GM18511 (cell line): ENCODE results near the gene FBLN5.

Experiments used
- ATAC-seq: cut with Tn5 transposase; IDR thresholded peaks from one replicate; pipeline ENCODE4 v1.9.1; 2021; ENCODE audit warnings: mild to moderate bottlenecking, moderate library complexity; ENCODE audit not compliant: unreplicated experiment

FBLN5 gene

GRCh38 chr14:91947475-91948184 lies at the start of gene FBLN5:
FBLN5 (minus strand) TSS chr14:91947694; CDS start chr14:91947229, 465 bp downstream.
- no peak for ATAC-seq

GRCh38 chr14:91996948-91997371 lies 49.5 kb upstream of the FBLN5 start:
- ATAC-seq: no peak

GRCh38 chr14:91987192-91987591 lies 39.7 kb upstream of the FBLN5 start:
- ATAC-seq: no peak

GRCh38 chr14:91985521-91986255 lies 38.2 kb upstream of the FBLN5 start:
- no peak for ATAC-seq

- no peak for ATAC-seq
Measured at GRCh38 chr14:91985008-91985407, 37.5 kb upstream of the FBLN5 start.

GRCh38 chr14:91983588-91983987 lies 36.1 kb upstream of the FBLN5 start:
- ATAC-seq: no peak

- ATAC-seq: no peak
Measured at GRCh38 chr14:91980157-91980556, 32.7 kb upstream of the FBLN5 start.

- no peak for ATAC-seq
Measured at GRCh38 chr14:91977884-91978283, 30.4 kb upstream of the FBLN5 start.

- ATAC-seq: no peak
Measured at GRCh38 chr14:91975763-91976162, 28.3 kb upstream of the FBLN5 start.

- ATAC-seq: no peak
Measured at GRCh38 chr14:91971188-91971778, 23.8 kb upstream of the FBLN5 start.

GRCh38 chr14:91968280-91968679 lies 20.8 kb upstream of the FBLN5 start:
- ATAC-seq: no peak

GRCh38 chr14:91964724-91965123 lies 17.2 kb upstream of the FBLN5 start:
- ATAC-seq: no peak

- no peak for ATAC-seq
Measured at GRCh38 chr14:91964011-91964410, 16.5 kb upstream of the FBLN5 start.

- ATAC-seq: no peak
Measured at GRCh38 chr14:91963465-91963864, 16.0 kb upstream of the FBLN5 start.

- no peak for ATAC-seq
Measured at GRCh38 chr14:91961297-91962220, 14.1 kb upstream of the FBLN5 start.

- no peak for ATAC-seq
Measured at GRCh38 chr14:91957876-91958313, 10.4 kb upstream of the FBLN5 start.

- no peak for ATAC-seq
Measured at GRCh38 chr14:91956616-91957015, 9.1 kb upstream of the FBLN5 start.

- ATAC-seq: no peak
Measured at GRCh38 chr14:91955168-91955567, 7.7 kb upstream of the FBLN5 start.

- ATAC-seq: no peak
Measured at GRCh38 chr14:91953170-91953985, 5.9 kb upstream of the FBLN5 start.
